Brain microvascular endothelial cell (primary cell): Measurements from ENCODE around the gene TERT.

Experiments used
- DNase-seq: peaks from one replicate; pipeline ENCODE4 v3.0.0-alpha.2; 2020
- H3K27ac ChIP-seq: fragments of 250-450 bp; sonication (Bioruptor Pico); 2 replicates; pipeline ENCODE4 v1.5.1; 2020; ENCODE audit warnings: mild to moderate bottlenecking, moderate library complexity
- H3K27me3 ChIP-seq: fragments of 250-450 bp; sonication (Bioruptor Pico); replicated peaks from 2 replicates; pipeline ENCODE4 v1.5.1; 2020; ENCODE audit warnings: mild to moderate bottlenecking
- H3K36me3 ChIP-seq: fragments of 250-450 bp; sonication (Bioruptor Pico); replicated peaks from 2 replicates; pipeline ENCODE4 v1.5.1; 2020; ENCODE audit warnings: mild to moderate bottlenecking
- H3K4me3 ChIP-seq: 2 replicates; pipeline ENCODE4 v1.5.1; 2011; ENCODE audit warnings: low read depth, mild to moderate bottlenecking, control low read depth, low read length, moderate library complexity
- CTCF ChIP-seq: IDR thresholded peaks from 2 replicates; pipeline ENCODE4 v1.5.1; 2011; ENCODE audit warnings: low read depth, mild to moderate bottlenecking, moderate library complexity, low read length, control low read depth, inconsistent platforms; ENCODE audit errors: missing control alignments
- in situ Hi-C: cut with HindIII; loops from 2 replicates; pipeline ENCODE4 v1.10.0; 2017; ENCODE audit warnings: low sequenced_read_pairs, low pct_ligation_motif_present

Gene TERT

GRCh38 chr5:1338506-1339070, 43.7 kb upstream of the TERT start:
- no peak for TF ChIP-seq CTCF
- in situ Hi-C loops = no loop called here
- Histone ChIP-seq H3K4me3 (no peak overlapping the region), H3K27ac (no peak overlapping the region), H3K27me3 (no peaks in the 10 kb centered on the region), H3K36me3 (peaks cover 71% of the 10 kb centered on the region)
- no peak for DNase-seq

- Histone ChIP-seq H3K27me3 (no peaks in the 10 kb centered on the region), H3K4me3 (no peak overlapping the region), H3K36me3 (peaks cover 71% of the 10 kb centered on the region), H3K27ac (no peak overlapping the region)
- no peak for TF ChIP-seq CTCF
- in situ Hi-C loops = no loop called here
- DNase-seq = no peak
Observed at GRCh38 chr5:1338196-1338490, 43.3 kb upstream of the TERT start.

- in situ Hi-C loops = no loop called here
Observed at GRCh38 chr5:1337489-1338195, 42.8 kb upstream of the TERT start.

GRCh38 chr5:1336749-1337488, 42.1 kb upstream of the TERT start:
- in situ Hi-C loops = no loop called here
- Histone ChIP-seq H3K27ac (no peak overlapping the region), H3K4me3 (no peak overlapping the region), H3K27me3 (no peaks in the 10 kb centered on the region), H3K36me3 (peaks cover 62% of the 10 kb centered on the region)
- DNase-seq = no peak
- no peak for TF ChIP-seq CTCF

More at GRCh38 chr5:1337489-1338195, 42.8 kb upstream of the TERT start:
- Histone ChIP-seq H3K4me3 (no peak overlapping the region), H3K36me3 (peaks cover 69% of the 10 kb centered on the region), H3K27me3 (no peaks in the 10 kb centered on the region), H3K27ac (no peak overlapping the region)
- no peak for DNase-seq
- no peak for TF ChIP-seq CTCF

GRCh38 chr5:1336106-1336561, 41.3 kb upstream of the TERT start:
- TF ChIP-seq CTCF = no peak
- DNase-seq = no peak
- in situ Hi-C loops = no loop called here
- Histone ChIP-seq H3K27me3 (no peaks in the 10 kb centered on the region), H3K36me3 (peaks cover 58% of the 10 kb centered on the region), H3K27ac (no peak overlapping the region), H3K4me3 (no peak overlapping the region)
